Measurements from ENCODE around the gene VEZT.

The VEZT gene

DNA sequence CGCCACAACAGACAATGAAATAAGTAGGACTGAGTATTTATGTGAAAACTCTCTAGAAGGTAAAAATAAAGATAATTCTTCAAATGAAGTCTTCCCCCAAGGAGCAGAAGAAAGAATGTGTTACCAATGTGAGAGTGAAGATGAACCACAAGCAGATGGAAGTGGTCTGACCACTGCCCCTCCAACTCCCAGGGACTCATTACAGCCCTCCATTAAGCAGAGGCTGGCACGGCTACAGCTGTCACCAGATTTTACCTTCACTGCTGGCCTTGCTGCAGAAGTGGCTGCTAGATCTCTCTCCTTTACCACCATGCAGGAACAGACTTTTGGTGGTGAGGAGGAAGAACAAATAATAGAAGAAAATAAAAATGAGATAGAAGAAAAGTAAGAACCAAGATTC, 82.7 kb downstream of the VEZT start (continued):
- TF ChIP-seq, protein P1, sequence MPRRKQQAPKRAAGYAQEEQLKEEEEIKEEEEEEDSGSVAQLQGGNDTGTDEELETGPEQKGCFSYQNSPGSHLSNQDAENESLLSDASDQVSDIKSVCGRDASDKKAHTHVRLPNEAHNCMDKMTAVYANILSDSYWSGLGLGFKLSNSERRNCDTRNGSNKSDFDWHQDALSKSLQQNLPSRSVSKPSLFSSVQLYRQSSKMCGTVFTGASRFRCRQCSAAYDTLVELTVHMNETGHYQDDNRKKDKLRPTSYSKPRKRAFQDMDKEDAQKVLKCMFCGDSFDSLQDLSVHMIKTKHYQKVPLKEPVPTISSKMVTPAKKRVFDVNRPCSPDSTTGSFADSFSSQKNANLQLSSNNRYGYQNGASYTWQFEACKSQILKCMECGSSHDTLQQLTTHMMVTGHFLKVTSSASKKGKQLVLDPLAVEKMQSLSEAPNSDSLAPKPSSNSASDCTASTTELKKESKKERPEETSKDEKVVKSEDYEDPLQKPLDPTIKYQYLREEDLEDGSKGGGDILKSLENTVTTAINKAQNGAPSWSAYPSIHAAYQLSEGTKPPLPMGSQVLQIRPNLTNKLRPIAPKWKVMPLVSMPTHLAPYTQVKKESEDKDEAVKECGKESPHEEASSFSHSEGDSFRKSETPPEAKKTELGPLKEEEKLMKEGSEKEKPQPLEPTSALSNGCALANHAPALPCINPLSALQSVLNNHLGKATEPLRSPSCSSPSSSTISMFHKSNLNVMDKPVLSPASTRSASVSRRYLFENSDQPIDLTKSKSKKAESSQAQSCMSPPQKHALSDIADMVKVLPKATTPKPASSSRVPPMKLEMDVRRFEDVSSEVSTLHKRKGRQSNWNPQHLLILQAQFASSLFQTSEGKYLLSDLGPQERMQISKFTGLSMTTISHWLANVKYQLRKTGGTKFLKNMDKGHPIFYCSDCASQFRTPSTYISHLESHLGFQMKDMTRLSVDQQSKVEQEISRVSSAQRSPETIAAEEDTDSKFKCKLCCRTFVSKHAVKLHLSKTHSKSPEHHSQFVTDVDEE (CRISPR knock-in tag; IDR thresholded peaks at IDR 0.05), result no peak
- TF ChIP-seq, protein P2, sequence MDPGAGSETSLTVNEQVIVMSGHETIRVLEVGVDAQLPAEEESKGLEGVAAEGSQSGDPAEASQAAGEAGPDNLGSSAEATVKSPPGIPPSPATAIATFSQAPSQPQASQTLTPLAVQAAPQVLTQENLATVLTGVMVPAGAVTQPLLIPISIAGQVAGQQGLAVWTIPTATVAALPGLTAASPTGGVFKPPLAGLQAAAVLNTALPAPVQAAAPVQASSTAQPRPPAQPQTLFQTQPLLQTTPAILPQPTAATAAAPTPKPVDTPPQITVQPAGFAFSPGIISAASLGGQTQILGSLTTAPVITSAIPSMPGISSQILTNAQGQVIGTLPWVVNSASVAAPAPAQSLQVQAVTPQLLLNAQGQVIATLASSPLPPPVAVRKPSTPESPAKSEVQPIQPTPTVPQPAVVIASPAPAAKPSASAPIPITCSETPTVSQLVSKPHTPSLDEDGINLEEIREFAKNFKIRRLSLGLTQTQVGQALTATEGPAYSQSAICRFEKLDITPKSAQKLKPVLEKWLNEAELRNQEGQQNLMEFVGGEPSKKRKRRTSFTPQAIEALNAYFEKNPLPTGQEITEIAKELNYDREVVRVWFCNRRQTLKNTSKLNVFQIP (CRISPR knock-in tag; IDR thresholded peaks at IDR 0.05; ENCODE audit: borderline replicate concordance, low read depth), result no peak
- TF ChIP-seq CSDC2 (CRISPR knock-in tag; IDR thresholded peaks at IDR 0.05) (no peak), PPARA (CRISPR knock-in tag; IDR thresholded peaks at IDR 0.05; ENCODE audit: borderline replicate concordance) (no peak), OSR1 (CRISPR knock-in tag; IDR thresholded peaks at IDR 0.05) (no peak), BACH2 (CRISPR knock-in tag; IDR thresholded peaks at IDR 0.05; ENCODE audit: borderline replicate concordance) (no peak), ESRRG (CRISPR knock-in tag; IDR thresholded peaks at IDR 0.05) (no peak), ZNF70 (CRISPR knock-in tag; IDR thresholded peaks at IDR 0.05) (no peak)
- TF ChIP-seq, protein P3, sequence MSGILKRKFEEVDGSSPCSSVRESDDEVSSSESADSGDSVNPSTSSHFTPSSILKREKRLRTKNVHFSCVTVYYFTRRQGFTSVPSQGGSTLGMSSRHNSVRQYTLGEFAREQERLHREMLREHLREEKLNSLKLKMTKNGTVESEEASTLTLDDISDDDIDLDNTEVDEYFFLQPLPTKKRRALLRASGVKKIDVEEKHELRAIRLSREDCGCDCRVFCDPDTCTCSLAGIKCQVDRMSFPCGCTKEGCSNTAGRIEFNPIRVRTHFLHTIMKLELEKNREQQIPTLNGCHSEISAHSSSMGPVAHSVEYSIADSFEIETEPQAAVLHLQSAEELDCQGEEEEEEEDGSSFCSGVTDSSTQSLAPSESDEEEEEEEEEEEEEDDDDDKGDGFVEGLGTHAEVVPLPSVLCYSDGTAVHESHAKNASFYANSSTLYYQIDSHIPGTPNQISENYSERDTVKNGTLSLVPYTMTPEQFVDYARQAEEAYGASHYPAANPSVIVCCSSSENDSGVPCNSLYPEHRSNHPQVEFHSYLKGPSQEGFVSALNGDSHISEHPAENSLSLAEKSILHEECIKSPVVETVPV (CRISPR knock-in tag; IDR thresholded peaks at IDR 0.05), result no peak

DNA sequence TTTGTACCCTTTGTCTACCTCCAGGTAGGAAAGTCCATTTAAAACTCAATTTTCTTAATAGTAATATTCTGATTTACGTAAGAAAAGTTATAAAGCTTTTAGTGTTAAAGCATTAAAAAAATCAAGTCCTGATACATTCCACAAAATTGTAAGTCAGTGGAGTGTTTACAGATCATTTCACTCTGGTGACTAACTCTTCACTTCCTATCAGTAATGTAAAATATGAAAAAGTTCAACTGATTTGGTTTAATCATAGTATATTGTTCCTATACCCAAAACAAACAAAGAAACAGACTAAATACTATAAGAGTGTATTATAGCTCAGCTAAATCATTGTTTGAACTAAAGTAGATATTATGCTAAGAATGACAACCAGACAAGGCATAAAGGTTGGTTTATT, 85.9 kb downstream of the VEZT start:
- ATAC-seq, result peak; percentile 36; the same call in 2 of the 3 replicates
- no peak for TF ChIP-seq OSR1 (CRISPR knock-in tag; IDR thresholded peaks at IDR 0.05)
- TF ChIP-seq, protein P1 (CRISPR knock-in tag; IDR thresholded peaks at IDR 0.05), result no peak
- TF ChIP-seq BACH2 (CRISPR knock-in tag; IDR thresholded peaks at IDR 0.05; ENCODE audit: borderline replicate concordance), result no peak
- TF ChIP-seq, protein P3 (CRISPR knock-in tag; IDR thresholded peaks at IDR 0.05), result no peak
- TF ChIP-seq ESRRG (CRISPR knock-in tag; IDR thresholded peaks at IDR 0.05), result no peak
- no peak for TF ChIP-seq ZNF8 (CRISPR knock-in tag; IDR thresholded peaks at IDR 0.05)
- no peak for TF ChIP-seq ZFP3 (CRISPR knock-in tag; IDR thresholded peaks at IDR 0.05)
- no peak for TF ChIP-seq ZFP30 (CRISPR knock-in tag; IDR thresholded peaks at IDR 0.05)
- no peak for TF ChIP-seq GLIS3 (CRISPR knock-in tag; IDR thresholded peaks at IDR 0.05)
- TF ChIP-seq CSDC2 (CRISPR knock-in tag; IDR thresholded peaks at IDR 0.05), result no peak
- TF ChIP-seq, protein P4, sequence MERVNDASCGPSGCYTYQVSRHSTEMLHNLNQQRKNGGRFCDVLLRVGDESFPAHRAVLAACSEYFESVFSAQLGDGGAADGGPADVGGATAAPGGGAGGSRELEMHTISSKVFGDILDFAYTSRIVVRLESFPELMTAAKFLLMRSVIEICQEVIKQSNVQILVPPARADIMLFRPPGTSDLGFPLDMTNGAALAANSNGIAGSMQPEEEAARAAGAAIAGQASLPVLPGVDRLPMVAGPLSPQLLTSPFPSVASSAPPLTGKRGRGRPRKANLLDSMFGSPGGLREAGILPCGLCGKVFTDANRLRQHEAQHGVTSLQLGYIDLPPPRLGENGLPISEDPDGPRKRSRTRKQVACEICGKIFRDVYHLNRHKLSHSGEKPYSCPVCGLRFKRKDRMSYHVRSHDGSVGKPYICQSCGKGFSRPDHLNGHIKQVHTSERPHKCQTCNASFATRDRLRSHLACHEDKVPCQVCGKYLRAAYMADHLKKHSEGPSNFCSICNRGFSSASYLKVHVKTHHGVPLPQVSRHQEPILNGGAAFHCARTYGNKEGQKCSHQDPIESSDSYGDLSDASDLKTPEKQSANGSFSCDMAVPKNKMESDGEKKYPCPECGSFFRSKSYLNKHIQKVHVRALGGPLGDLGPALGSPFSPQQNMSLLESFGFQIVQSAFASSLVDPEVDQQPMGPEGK (CRISPR knock-in tag; IDR thresholded peaks at IDR 0.05; ENCODE audit: borderline replicate concordance), result no peak
- no peak for TF ChIP-seq RARB (CRISPR knock-in tag; IDR thresholded peaks at IDR 0.05)
- TF ChIP-seq ZC3H10 (CRISPR knock-in tag; IDR thresholded peaks at IDR 0.05), result no peak
- no peak for TF ChIP-seq ISL1 (CRISPR knock-in tag; IDR thresholded peaks at IDR 0.05)
- TF ChIP-seq SNAI2 (CRISPR knock-in tag; IDR thresholded peaks at IDR 0.05), result no peak
- TF ChIP-seq, protein P5, sequence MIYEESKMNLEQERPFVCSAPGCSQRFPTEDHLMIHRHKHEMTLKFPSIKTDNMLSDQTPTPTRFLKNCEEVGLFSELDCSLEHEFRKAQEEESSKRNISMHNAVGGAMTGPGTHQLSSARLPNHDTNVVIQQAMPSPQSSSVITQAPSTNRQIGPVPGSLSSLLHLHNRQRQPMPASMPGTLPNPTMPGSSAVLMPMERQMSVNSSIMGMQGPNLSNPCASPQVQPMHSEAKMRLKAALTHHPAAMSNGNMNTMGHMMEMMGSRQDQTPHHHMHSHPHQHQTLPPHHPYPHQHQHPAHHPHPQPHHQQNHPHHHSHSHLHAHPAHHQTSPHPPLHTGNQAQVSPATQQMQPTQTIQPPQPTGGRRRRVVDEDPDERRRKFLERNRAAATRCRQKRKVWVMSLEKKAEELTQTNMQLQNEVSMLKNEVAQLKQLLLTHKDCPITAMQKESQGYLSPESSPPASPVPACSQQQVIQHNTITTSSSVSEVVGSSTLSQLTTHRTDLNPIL (CRISPR knock-in tag; IDR thresholded peaks at IDR 0.05; ENCODE audit: low read depth), result no peak
- TF ChIP-seq ZNF70 (CRISPR knock-in tag; IDR thresholded peaks at IDR 0.05), result no peak
- no peak for TF ChIP-seq ARNTL (CRISPR knock-in tag; IDR thresholded peaks at IDR 0.05; ENCODE audit: borderline replicate concordance, low read depth)

All from SK-N-SH treated with all-trans-retinoic acid at 6 μM for 48 hours (cell line).